ENCODE data around the gene KIF6. TPM values are rescaled to one million over a fixed set of nuclear protein-coding genes. Genes with fewer than 3 reads are reported as not detected.

The KIF6 gene
- total RNA-seq, 1 donor from 2014 or later = 0.33 TPM

DNA sequence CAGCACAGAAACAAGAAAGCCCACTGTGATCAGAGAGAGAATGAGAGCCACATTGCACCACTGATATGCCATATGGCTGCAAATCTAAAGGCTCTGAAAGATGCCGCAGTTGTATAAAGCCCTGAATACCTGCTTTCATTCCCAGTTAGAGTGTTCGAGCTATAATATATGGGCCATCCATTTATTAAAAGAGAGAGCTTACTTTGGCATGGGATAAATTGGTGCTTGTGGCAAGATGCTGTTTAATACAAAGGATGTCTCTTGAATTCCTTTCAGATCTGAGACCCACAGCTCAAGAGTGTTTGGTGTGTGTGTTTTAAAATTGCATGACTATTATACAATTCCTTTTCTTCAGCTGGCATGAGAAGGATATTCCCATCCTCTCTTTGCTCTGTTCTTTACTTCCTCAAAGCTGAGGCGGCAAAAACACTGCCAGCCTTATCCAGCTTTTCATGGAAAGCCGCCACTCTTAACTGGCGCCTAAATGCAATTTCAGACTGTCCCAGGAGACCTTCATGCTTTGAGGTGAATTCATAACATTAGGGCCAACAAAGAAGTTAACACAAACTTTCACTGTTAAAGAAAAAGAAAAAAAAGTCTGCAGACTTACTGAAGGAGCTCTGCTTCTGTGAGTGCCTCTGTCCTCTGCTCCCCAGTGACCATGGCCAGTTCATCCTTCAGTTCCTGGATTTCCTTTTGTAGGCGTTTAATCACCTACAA lies 147.6 kb downstream of the KIF6 start:
- no peak for DNase-seq
- H3K27ac Mint-ChIP-seq = no peak overlapping the region
- no peaks in the 10 kb centered on the region for H3K4me1 Mint-ChIP-seq
- H3K4me3 Mint-ChIP-seq = no peak overlapping the region
- H3K9me3 Mint-ChIP-seq = no peaks in the 10 kb centered on the region
- intact Hi-C loops (cut with micrococcal nuclease) = no loop called here
- no peaks in the 10 kb centered on the region for H3K36me3 Mint-ChIP-seq (ENCODE audit: low read depth)
- H3K27me3 Mint-ChIP-seq = peaks cover 2% of the 10 kb centered on the region

DNA sequence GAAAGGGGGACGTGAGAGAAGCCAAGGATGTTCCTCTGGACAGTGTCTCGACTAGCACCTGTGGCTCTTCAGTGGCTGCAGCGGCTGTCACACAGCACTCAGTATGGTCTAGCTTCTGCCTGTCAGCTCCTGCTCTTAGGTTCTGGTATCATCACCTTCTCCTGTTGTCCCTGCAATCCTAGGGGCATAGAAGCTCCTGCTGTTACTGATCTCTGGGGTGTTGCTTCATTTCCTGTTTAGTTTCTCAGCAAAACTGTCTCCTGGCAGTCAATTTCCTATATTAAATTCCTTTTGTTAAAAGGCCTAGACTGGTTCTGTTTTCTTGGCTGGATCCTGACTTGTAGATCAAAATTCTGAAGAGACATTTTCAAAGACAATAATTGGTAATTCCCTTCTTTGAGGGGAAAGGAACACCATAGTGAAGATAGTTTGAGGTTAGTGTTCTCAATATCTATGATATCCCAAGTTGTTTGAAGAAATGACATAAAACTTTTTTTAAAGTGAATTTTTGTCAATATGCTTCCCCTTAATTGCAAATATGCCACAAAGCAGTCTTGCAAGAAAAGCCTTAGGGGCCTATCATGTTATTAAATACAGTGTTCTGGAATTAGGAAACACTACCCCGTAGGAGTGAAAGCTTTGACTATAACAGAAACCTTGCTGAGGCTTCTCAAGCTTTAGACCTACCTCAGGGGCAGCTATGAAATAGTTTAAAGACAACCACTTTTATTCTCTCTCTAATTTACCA lies 148.5 kb downstream of the KIF6 start:
- H3K36me3 Mint-ChIP-seq (ENCODE audit: low read depth) = no peaks in the 10 kb centered on the region
- H3K27ac Mint-ChIP-seq = no peak overlapping the region
- peaks cover 2% of the 10 kb centered on the region for H3K27me3 Mint-ChIP-seq
- H3K4me3 Mint-ChIP-seq = no peak overlapping the region
- DNase-seq = no peak
- H3K9me3 Mint-ChIP-seq = no peaks in the 10 kb centered on the region
- intact Hi-C loops (cut with micrococcal nuclease) = no loop called here
- no peaks in the 10 kb centered on the region for H3K4me1 Mint-ChIP-seq

DNA sequence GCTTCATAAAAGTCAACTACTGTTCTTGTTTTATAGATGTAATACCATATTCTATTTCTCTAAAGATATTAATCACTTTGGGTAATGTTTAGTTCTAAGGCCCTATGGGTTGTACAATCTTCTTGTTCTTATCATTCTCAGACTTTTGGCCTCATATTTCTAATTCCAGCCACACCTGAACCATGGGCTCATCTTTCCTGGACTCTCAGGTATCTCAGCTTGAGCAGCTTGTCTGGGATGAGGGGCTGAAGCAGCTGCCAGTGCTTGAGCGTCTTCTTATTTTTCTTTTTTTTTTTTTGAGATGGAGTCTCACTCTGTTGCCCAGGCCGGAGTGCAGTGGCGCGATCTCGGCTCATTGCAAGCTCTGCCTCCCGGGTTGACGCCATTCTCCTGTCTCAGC lies 150.2 kb downstream of the KIF6 start:
- Mint-ChIP-seq H3K4me3 (no peak overlapping the region), H3K4me1 (no peaks in the 10 kb centered on the region), H3K27me3 (peaks cover 2% of the 10 kb centered on the region), H3K9me3 (no peaks in the 10 kb centered on the region), H3K27ac (no peak overlapping the region), H3K36me3 (ENCODE audit: low read depth) (no peaks in the 10 kb centered on the region)
- intact Hi-C loops (cut with micrococcal nuclease) = no loop called here
- no peak for DNase-seq

DNA sequence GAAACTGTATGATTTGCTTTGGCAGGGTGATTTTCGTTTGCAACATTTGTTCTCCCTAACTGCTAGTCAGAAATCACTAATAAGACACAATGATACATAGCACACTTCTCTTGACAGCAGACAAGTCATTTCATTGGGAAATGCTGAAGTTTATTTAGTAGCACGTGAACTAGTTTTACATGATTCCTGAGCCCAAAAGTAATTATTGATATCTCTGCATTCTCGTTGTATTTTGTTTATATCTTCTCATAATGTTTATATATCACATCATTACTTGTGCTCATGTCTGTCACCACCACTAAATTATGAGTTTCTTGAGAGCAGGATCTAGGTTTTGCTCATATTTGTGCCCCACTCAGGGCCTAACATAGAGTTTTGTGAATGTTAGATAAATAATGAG lies 151.7 kb downstream of the KIF6 start:
- no peak for DNase-seq
- no peak overlapping the region for H3K4me3 Mint-ChIP-seq
- no peaks in the 10 kb centered on the region for H3K4me1 Mint-ChIP-seq
- H3K36me3 Mint-ChIP-seq (ENCODE audit: low read depth) = no peaks in the 10 kb centered on the region
- no peak overlapping the region for H3K27ac Mint-ChIP-seq
- H3K9me3 Mint-ChIP-seq = no peaks in the 10 kb centered on the region
- peaks cover 2% of the 10 kb centered on the region for H3K27me3 Mint-ChIP-seq
- intact Hi-C loops (cut with micrococcal nuclease) = no loop called here

DNA sequence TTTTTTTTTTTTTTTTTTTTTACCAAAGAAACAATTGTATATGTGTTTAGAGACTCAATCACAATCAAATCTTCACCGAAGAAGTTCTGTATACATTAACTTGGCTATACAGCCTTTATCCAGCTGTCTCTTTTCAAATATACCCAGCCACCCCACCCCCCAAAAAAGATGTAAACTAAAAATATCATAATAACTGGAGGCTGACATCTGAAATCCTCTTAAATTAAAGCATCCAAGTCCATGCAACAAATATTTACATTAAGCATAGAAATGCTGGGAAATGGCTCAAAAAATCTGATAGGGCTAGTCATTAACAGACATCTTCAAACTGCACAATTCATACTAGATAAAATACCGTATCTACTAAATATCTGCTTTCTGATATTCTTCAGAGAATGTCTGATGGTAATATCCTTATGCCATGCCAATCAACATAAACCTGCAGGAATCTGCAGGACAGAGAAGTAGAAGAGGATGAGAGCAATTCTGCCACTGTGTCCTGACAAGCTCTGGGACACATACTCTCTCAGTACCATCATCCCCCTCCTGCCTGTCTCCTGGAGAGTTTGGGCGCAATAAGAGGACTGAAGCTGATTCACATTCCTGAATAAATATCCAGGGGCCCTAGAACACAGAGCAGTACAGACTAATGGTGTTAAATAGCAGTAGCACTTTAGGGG lies 152.4 kb downstream of the KIF6 start:
- H3K4me1 Mint-ChIP-seq = no peaks in the 10 kb centered on the region
- DNase-seq = no peak
- no peak overlapping the region for H3K4me3 Mint-ChIP-seq
- intact Hi-C loops (cut with micrococcal nuclease) = no loop called here
- H3K36me3 Mint-ChIP-seq (ENCODE audit: low read depth) = no peaks in the 10 kb centered on the region
- H3K27ac Mint-ChIP-seq = no peak overlapping the region
- peaks cover 2% of the 10 kb centered on the region for H3K27me3 Mint-ChIP-seq
- no peaks in the 10 kb centered on the region for H3K9me3 Mint-ChIP-seq

DNA sequence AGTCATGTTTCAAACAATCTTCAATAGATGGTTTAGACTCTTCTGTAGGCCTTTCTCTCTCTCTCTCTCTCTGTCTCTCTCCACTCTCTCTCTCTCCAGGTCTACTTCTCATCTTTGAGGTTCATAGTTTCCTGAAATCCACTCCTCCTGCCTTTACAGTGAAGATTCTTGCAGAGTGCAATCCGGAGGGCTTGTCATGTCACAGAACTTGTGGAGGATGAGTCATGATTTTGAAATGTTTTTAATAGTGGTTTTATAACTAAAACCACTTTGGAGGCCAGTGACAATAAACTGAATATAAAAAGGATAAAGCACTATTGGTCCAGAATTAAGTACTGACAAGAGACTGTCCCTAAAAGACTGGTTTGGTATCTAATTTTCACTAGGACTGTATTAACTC lies 156.3 kb downstream of the KIF6 start:
- DNase-seq = no peak
- intact Hi-C loops (cut with micrococcal nuclease) = no loop called here

DNA sequence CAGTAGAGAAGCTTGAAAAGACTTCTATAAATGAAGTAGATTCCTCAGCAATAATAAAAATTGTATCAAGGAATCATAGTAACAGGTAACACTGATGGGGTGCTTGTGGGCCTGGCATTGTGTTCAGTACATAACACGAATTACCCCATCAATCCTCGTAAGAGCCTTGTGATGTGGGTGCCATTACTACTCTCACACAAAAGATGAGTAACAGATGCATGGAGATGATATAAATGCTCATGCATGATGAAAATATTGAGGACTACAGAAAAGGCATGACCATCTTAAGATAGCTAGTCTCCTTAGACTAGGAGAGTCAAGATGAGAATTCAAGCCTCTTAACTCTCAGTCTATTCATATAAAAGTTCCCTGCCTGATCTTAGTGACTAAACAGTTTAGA lies 158.1 kb downstream of the KIF6 start:
- DNase-seq = no peak
- peaks cover 10% of the 10 kb centered on the region for H3K27me3 Mint-ChIP-seq
- H3K36me3 Mint-ChIP-seq (ENCODE audit: low read depth) = no peaks in the 10 kb centered on the region
- H3K4me3 Mint-ChIP-seq = no peak overlapping the region
- H3K4me1 Mint-ChIP-seq = no peaks in the 10 kb centered on the region
- intact Hi-C loops (cut with micrococcal nuclease) = no loop called here
- no peaks in the 10 kb centered on the region for H3K9me3 Mint-ChIP-seq
- H3K27ac Mint-ChIP-seq = no peak overlapping the region

More for the DNA sequence above, 156.3 kb downstream of the KIF6 start:
- Mint-ChIP-seq H3K36me3 (ENCODE audit: low read depth) (no peaks in the 10 kb centered on the region), H3K4me1 (no peaks in the 10 kb centered on the region), H3K27me3 (peaks cover 6% of the 10 kb centered on the region), H3K4me3 (no peak overlapping the region), H3K27ac (no peak overlapping the region), H3K9me3 (no peaks in the 10 kb centered on the region)

DNA sequence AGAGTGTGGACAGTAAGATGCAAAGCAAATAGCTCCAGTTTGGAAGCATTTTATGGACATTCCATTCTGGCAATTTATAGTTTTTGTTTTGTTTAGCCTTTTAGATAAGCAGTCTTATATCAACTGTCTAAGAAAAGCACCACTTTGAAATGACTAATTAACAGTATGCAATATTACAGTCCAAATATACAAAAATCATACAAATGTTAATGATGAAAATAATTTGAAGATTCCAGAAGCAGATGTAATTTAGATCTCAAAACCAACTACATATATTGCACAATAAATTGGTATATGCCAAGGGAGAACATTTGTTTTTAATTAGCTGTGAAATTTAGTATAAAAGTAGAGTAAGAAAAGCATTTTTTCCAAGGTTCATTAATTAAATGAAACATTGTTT lies 158.8 kb downstream of the KIF6 start:
- H3K27me3 Mint-ChIP-seq = peaks cover 12% of the 10 kb centered on the region
- intact Hi-C loops (cut with micrococcal nuclease) = no loop called here
- no peaks in the 10 kb centered on the region for H3K36me3 Mint-ChIP-seq (ENCODE audit: low read depth)
- H3K9me3 Mint-ChIP-seq = no peaks in the 10 kb centered on the region
- H3K4me1 Mint-ChIP-seq = no peaks in the 10 kb centered on the region
- no peak overlapping the region for H3K4me3 Mint-ChIP-seq
- DNase-seq = no peak
- no peak overlapping the region for H3K27ac Mint-ChIP-seq

DNA sequence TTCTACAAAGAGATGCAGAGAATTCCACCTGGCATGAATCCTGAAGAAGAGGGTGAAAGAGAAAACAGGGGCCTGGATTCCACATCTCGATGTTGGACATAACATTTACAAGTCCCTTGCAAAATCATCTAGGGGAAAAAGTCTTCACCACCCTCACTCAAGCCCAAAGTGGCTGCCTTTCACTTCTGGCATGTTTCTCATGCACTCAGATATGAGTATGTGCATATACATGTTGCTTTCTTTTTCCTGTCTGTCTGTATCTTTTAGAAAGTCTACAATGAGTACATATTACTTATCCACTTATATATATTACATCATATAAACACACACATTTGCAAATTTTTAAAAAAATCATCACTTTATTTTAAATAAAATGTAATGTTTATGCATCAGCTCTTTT lies 159.3 kb downstream of the KIF6 start:
- Mint-ChIP-seq H3K9me3 (no peaks in the 10 kb centered on the region), H3K36me3 (ENCODE audit: low read depth) (no peaks in the 10 kb centered on the region), H3K27me3 (peaks cover 12% of the 10 kb centered on the region), H3K4me1 (no peaks in the 10 kb centered on the region), H3K27ac (no peak overlapping the region), H3K4me3 (no peak overlapping the region)
- DNase-seq = no peak
- intact Hi-C loops (cut with micrococcal nuclease) = no loop called here

DNA sequence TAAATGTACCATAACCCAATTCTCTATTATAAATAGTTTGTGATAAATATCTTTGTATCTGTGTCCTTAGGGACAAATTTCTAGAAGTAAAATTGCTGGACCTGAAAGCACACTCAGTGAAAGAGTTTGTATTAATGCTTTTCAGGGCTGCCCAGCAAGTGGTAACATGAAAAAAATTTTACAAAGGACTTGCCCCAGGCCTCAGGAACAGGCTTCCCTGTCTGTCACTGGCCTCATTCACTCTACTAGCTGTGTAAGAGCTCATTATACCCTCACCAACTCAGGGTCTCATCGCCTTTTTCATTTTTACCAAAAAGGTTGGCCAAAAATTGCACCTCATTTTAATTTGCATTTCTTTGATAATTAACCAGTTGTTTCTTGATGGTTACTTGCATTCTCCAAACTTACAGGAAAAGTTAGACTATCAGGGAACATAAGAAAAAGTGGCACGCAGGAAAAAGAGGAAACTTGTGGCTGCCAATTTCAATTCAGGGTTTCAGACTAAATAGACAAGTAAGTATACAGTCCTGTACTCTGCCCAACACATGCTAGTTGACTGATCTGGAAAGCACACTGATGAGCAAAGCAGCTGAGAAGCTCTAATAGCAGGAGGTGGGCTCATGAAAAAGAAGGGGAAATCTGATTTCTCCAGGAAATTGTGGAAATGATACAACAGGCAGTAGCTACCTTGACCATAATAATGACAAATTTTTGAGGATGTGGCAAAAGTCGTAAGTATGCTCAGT lies 161.5 kb downstream of the KIF6 start:
- Mint-ChIP-seq H3K4me1 (no peaks in the 10 kb centered on the region), H3K27ac (no peak overlapping the region), H3K36me3 (ENCODE audit: low read depth) (no peaks in the 10 kb centered on the region), H3K4me3 (no peak overlapping the region), H3K9me3 (no peaks in the 10 kb centered on the region), H3K27me3 (peaks cover 13% of the 10 kb centered on the region)
- intact Hi-C loops (cut with micrococcal nuclease) = no loop called here
- DNase-seq = no peak

DNA sequence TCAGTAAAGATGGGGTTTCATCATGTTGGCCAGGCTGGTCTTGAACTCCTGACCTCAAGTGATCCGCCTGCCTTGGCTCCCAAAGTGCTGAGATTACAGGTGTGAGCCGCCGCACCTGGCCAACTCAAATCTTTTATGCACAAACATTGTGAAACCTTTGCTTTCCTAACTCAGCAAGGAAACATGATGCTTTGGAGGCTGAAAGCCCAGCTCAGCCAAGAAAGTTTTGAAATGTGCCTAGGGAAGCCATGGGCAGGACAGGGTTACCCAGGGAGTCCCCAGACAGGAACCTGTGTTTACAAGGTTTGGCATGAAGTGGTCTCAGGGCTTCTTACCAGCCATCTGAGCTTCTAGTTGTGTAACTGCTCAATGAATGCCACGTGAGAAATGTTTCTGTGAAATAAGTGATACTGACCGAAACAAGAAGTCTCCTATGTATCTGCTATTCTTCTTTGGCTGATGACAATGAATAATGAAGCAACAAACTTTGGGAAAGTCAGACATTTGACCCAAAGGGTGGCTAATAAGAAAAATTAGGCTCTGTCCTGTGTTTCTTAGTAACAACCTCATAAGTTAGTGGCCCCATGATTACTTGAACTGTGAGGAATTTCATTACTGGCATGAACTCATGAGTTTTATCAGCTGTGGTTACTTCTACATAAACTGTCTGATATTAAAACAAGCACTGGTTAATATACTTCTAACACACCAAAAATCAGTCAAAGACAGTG lies 163.5 kb downstream of the KIF6 start:
- Mint-ChIP-seq H3K36me3 (ENCODE audit: low read depth) (no peaks in the 10 kb centered on the region), H3K27me3 (peaks cover 13% of the 10 kb centered on the region), H3K9me3 (no peaks in the 10 kb centered on the region), H3K4me1 (no peaks in the 10 kb centered on the region), H3K27ac (no peak overlapping the region), H3K4me3 (no peak overlapping the region)
- intact Hi-C loops (cut with micrococcal nuclease) = no loop called here
- no peak for DNase-seq

DNA sequence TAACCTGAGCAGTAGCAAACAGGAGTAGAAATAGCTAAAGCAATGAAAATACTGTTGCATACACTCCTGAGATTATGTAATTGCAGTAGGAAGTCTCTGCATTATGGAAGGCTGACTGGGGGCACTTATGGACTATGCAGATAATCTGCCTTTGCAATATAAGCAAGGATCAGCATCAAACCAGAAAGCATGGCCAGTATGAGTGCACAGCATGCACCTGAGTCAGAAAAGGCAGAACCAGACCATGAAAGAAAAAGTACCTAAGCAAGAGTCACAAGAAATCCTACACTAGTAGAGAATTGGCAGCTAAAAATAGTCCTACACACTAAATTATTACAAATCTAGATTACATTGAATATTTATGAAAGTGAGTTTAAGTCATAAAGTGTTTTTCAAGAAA lies 164.3 kb downstream of the KIF6 start:
- Mint-ChIP-seq H3K27ac (no peak overlapping the region), H3K4me3 (no peak overlapping the region), H3K36me3 (ENCODE audit: low read depth) (no peaks in the 10 kb centered on the region), H3K27me3 (peaks cover 14% of the 10 kb centered on the region), H3K4me1 (no peaks in the 10 kb centered on the region), H3K9me3 (no peaks in the 10 kb centered on the region)
- DNase-seq = no peak
- intact Hi-C loops (cut with micrococcal nuclease) = no loop called here

DNA sequence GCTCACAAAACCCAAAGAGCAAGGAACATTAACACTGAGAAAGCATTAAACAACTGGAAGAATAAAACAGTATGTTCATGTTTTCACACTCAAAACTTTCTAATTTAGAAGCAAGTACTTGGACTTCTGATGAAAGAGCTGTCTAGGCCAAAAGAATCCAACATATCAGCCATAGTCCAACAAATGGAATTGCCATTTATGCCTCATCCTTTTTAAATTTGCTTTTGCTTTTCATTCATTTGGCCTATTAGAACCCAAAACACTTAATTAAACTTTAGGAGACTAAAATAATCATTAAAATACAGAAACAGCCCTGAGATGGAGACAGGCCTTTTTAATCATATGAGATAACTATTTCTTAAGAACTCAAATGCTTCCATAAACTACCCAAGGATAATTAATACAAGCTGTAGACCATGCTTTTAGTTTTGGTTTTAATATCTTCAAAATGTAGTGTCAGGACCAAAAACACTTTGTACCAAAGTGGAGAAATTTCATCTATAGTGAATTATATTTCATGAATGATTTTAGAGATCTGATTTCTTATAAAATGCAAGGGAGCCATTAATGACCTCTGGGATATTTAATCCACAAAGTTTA lies 166.5 kb downstream of the KIF6 start:
- Mint-ChIP-seq H3K9me3 (no peaks in the 10 kb centered on the region), H3K36me3 (ENCODE audit: low read depth) (no peaks in the 10 kb centered on the region), H3K27ac (no peak overlapping the region), H3K4me3 (no peak overlapping the region), H3K27me3 (peaks cover 9% of the 10 kb centered on the region), H3K4me1 (no peaks in the 10 kb centered on the region)
- intact Hi-C loops (cut with micrococcal nuclease) = no loop called here
- DNase-seq = no peak
